ENCODE measurements around the gene ERN1.

Gene ERN1

GRCh38 chr17:64160378-64160777 is 30.4 kb upstream of the ERN1 start:
- H3K36me3 ChIP-seq (ENCODE audit: insufficient read depth) = no peaks in the 10 kb centered on the region
- no peak overlapping the region for H3K27ac ChIP-seq
- no peaks in the 10 kb centered on the region for H3K79me2 ChIP-seq (ENCODE audit: insufficient read depth, low read depth)

GRCh38 chr17:64158831-64159590 is 29.1 kb upstream of the ERN1 start:
- H4K20me1 ChIP-seq (ENCODE audit: insufficient read depth) = no peaks in the 10 kb centered on the region
- H3K4me2 ChIP-seq = no peak overlapping the region
- no peak overlapping the region for H3K27ac ChIP-seq
- no peak overlapping the region for H3K9ac ChIP-seq
- no peak overlapping the region for H2AFZ ChIP-seq (ENCODE audit: low read depth)
- H3K4me1 ChIP-seq (ENCODE audit: low read depth, poor library complexity, severe bottlenecking) = no peaks in the 10 kb centered on the region
- H3K36me3 ChIP-seq (ENCODE audit: insufficient read depth) = no peaks in the 10 kb centered on the region
- no peak overlapping the region for H3K4me3 ChIP-seq (IDR thresholded peaks at IDR 0.05; ENCODE audit: insufficient read depth, low read depth, low read length)
- no peak for TF ChIP-seq CTCF (conservative IDR thresholded peaks at IDR 0.05; ENCODE audit: low read depth, low read length)
- no peaks in the 10 kb centered on the region for H3K79me2 ChIP-seq (ENCODE audit: insufficient read depth, low read depth)
- no peaks in the 10 kb centered on the region for H3K27me3 ChIP-seq (ENCODE audit: insufficient read depth, low read depth)

More at GRCh38 chr17:64160378-64160777, 30.4 kb upstream of the ERN1 start:
- no peaks in the 10 kb centered on the region for H3K4me1 ChIP-seq (ENCODE audit: low read depth, poor library complexity, severe bottlenecking)
- no peaks in the 10 kb centered on the region for H4K20me1 ChIP-seq (ENCODE audit: insufficient read depth)
- H3K27me3 ChIP-seq (ENCODE audit: insufficient read depth, low read depth) = no peaks in the 10 kb centered on the region
- TF ChIP-seq CTCF (conservative IDR thresholded peaks at IDR 0.05; ENCODE audit: low read depth, low read length) = no peak
- no peak overlapping the region for H2AFZ ChIP-seq (ENCODE audit: low read depth)
- no peak overlapping the region for H3K4me2 ChIP-seq
- no peak overlapping the region for H3K9ac ChIP-seq
- no peak overlapping the region for H3K4me3 ChIP-seq (IDR thresholded peaks at IDR 0.05; ENCODE audit: insufficient read depth, low read depth, low read length)

GRCh38 chr17:64158406-64158805 is 28.5 kb upstream of the ERN1 start:
- Histone ChIP-seq H3K36me3 (ENCODE audit: insufficient read depth) (no peaks in the 10 kb centered on the region), H4K20me1 (ENCODE audit: insufficient read depth) (no peaks in the 10 kb centered on the region), H3K4me3 (IDR thresholded peaks at IDR 0.05; ENCODE audit: insufficient read depth, low read depth, low read length) (no peak overlapping the region), H3K27me3 (ENCODE audit: insufficient read depth, low read depth) (no peaks in the 10 kb centered on the region), H3K79me2 (ENCODE audit: insufficient read depth, low read depth) (no peaks in the 10 kb centered on the region), H3K27ac (no peak overlapping the region), H3K9ac (no peak overlapping the region), H3K4me1 (ENCODE audit: low read depth, poor library complexity, severe bottlenecking) (no peaks in the 10 kb centered on the region), H3K4me2 (no peak overlapping the region), H2AFZ (ENCODE audit: low read depth) (no peak overlapping the region)
- no peak for TF ChIP-seq CTCF (conservative IDR thresholded peaks at IDR 0.05; ENCODE audit: low read depth, low read length)

- no peaks in the 10 kb centered on the region for H3K36me3 ChIP-seq (ENCODE audit: insufficient read depth)
- H3K27me3 ChIP-seq (ENCODE audit: insufficient read depth, low read depth) = no peaks in the 10 kb centered on the region
- H3K27ac ChIP-seq = no peak overlapping the region
- H2AFZ ChIP-seq (ENCODE audit: low read depth) = no peak overlapping the region
- no peak overlapping the region for H3K9ac ChIP-seq
- no peak overlapping the region for H3K4me2 ChIP-seq
- no peak overlapping the region for H3K4me3 ChIP-seq (IDR thresholded peaks at IDR 0.05; ENCODE audit: insufficient read depth, low read depth, low read length)
- no peaks in the 10 kb centered on the region for H3K4me1 ChIP-seq (ENCODE audit: low read depth, poor library complexity, severe bottlenecking)
- H3K79me2 ChIP-seq (ENCODE audit: insufficient read depth, low read depth) = no peaks in the 10 kb centered on the region
- no peaks in the 10 kb centered on the region for H4K20me1 ChIP-seq (ENCODE audit: insufficient read depth)
- TF ChIP-seq CTCF (conservative IDR thresholded peaks at IDR 0.05; ENCODE audit: low read depth, low read length) = no peak
Observed at GRCh38 chr17:64157669-64158180, 27.8 kb upstream of the ERN1 start.
